CD4-positive, alpha-beta T cell (primary cell): ENCODE results near the gene INTS3. TPM values are rescaled to one million over a fixed set of nuclear protein-coding genes. Genes with fewer than 3 reads are reported as not detected.

Experiments
- ATAC-seq: fragments of 200-7000 bp; cut with Tn5 transposase; one replicate; pipeline ENCODE4 v1.10.0; 2022; ENCODE audit warnings: mild to moderate bottlenecking; ENCODE audit not compliant: poor library complexity
- CTCF ChIA-PET: fragments of 350-600 bp; sonication (Branson Sonifier 250); formaldehyde crosslinking; loops from one replicate; lab custom pipeline; 2021; ENCODE audit warnings: antibody characterized with exemption, inconsistent platforms; lab: Charles Lee
- POLR2A ChIA-PET: fragments of 350-600 bp; sonication (Branson Sonifier 250); formaldehyde crosslinking; loops from one replicate; lab custom pipeline; 2021; ENCODE audit warnings: antibody characterized with exemption, inconsistent platforms; lab: Charles Lee
- DNase-seq, 14 experiments: peaks; one replicate each; pipeline ENCODE4 v3.0.0-alpha.2; 2013 to 2020; ENCODE audit warnings: mixed read lengths in 2 of 14
- H3K27ac ChIP-seq, 2 donors: one replicate each; pipeline versions ENCODE4 v1.5.1 to v1.7.0; 2013; ENCODE audit warnings: low read length in 2 of 2, low read depth in 1 of 2, mild to moderate bottlenecking in 1 of 2
- H3K27me3 ChIP-seq, 2 experiments: 1 replicate in 1 of 2; 2 replicates in 1 of 2; pipeline versions ENCODE4 v1.6.1 to v1.7.0; 2013; ENCODE audit warnings: low read length in 2 of 2, control low read depth in 1 of 2, mild to moderate bottlenecking in 1 of 2, moderate library complexity in 1 of 2; ENCODE audit not compliant: insufficient read depth in 2 of 2, control insufficient read depth in 1 of 2
- H3K36me3 ChIP-seq: one replicate; pipeline ENCODE4 v1.6.1; 2013; ENCODE audit warnings: low read length, control low read depth; ENCODE audit not compliant: insufficient read depth
- H3K4me1 ChIP-seq: one replicate; pipeline ENCODE4 v1.6.1; 2013; ENCODE audit warnings: low read length, control low read depth; ENCODE audit not compliant: insufficient read depth
- H3K4me3 ChIP-seq: one replicate; pipeline ENCODE4 v1.5.1; 2013; ENCODE audit warnings: mild to moderate bottlenecking, low read length, moderate library complexity
- H3K9me3 ChIP-seq, 2 experiments: 1 replicate in 1 of 2; 2 replicates in 1 of 2; pipeline versions ENCODE4 v1.6.1 to v1.7.0; 2013; ENCODE audit warnings: low read length in 2 of 2, mild to moderate bottlenecking in 2 of 2, control low read depth in 1 of 2, moderate library complexity in 1 of 2; ENCODE audit not compliant: control insufficient read depth in 1 of 2, insufficient read depth in 1 of 2
- H3K27ac Mint-ChIP-seq: one replicate; pipeline ENCODE4 v1.8.0; 2020; ENCODE audit warnings: mixed read lengths
- H3K27me3 Mint-ChIP-seq: one replicate; pipeline ENCODE4 v1.8.0; 2021; ENCODE audit warnings: mixed read lengths
- H3K36me3 Mint-ChIP-seq: one replicate; pipeline ENCODE4 v1.8.0; 2021; ENCODE audit warnings: low read depth, mixed read lengths
- H3K4me1 Mint-ChIP-seq: one replicate; pipeline ENCODE4 v1.8.0; 2021; ENCODE audit warnings: low read depth, mixed read lengths
- H3K4me3 Mint-ChIP-seq: one replicate; pipeline ENCODE4 v1.8.0; 2020; ENCODE audit warnings: mild to moderate bottlenecking, mixed read lengths
- H3K9me3 Mint-ChIP-seq: one replicate; pipeline ENCODE4 v1.8.0; 2020; ENCODE audit warnings: mixed read lengths
- intact Hi-C, 2 experiments: fragments of 100-400 bp; cut with DNase I in 1 of 2; cut with micrococcal nuclease in 1 of 2; formaldehyde crosslinking; loops; one replicate each; pipeline versions ENCODE4 v1.15.1 to v1.9.0; 2023 to 2025; cut with DNase I, micrococcal nuclease
- total RNA-seq, 174 experiments: library from RNA in 2 of 174; stranded (reverse) in 2 of 174; gene quantifications; one replicate each; pipeline ENCODE4 v1.2.3 and lab custom pipeline; 2021 to 2026
- TF ChIP-seq, protein P1 (sequence below): fragments of 200-600 bp; IDR thresholded peaks from one replicate; pipeline ENCODE4 v1.8.0; 2022; ENCODE audit warnings: antibody characterized with exemption, mild to moderate bottlenecking

The INTS3 gene
- total RNA-seq, 2 experiments from 2014 or later = 24.9 to 27.4 TPM

GRCh38 chr1:153749408-153750005 is 21.7 kb downstream of the INTS3 start:
- Histone ChIP-seq H3K36me3 (peaks cover 84% of the 10 kb centered on the region), H3K27me3 (no peaks in the 10 kb centered on the region), H3K4me1 (no peaks in the 10 kb centered on the region), H3K27ac (no peak overlapping the region), H3K4me3 (no peak overlapping the region), H3K9me3 (no peaks in the 10 kb centered on the region)
- intact Hi-C loops = loop anchor here (1.0 to 10.0 kb wide), 5 partner anchors 72 to 395 kb away; partner anchors contain the start of gene S100A9 (in 1 of the 2)
- Mint-ChIP-seq H3K27ac (peak overlapping the region; percentile 3), H3K4me1 (peaks cover 6% of the 10 kb centered on the region), H3K4me3 (no peak overlapping the region), H3K36me3 (peaks cover 88% of the 10 kb centered on the region), H3K27me3 (no peaks in the 10 kb centered on the region), H3K9me3 (no peaks in the 10 kb centered on the region)
- ChIA-PET CTCF (interaction anchor here (1.5 to 2.6 kb wide), 2 partner anchors 69 to 72 kb away, joined by 4 to 12 read pairs; no protein-coding TSS in a partner anchor), POLR2A (interaction anchor here (1.7 kb wide), 1 partner anchor 21 kb away, joined by 3 read pairs; the partner anchor contains the start of gene INTS3)
- peak; percentile 67 to 87 (median 75) for DNase-seq
- ATAC-seq = peak; percentile 100
- TF ChIP-seq, protein P1, sequence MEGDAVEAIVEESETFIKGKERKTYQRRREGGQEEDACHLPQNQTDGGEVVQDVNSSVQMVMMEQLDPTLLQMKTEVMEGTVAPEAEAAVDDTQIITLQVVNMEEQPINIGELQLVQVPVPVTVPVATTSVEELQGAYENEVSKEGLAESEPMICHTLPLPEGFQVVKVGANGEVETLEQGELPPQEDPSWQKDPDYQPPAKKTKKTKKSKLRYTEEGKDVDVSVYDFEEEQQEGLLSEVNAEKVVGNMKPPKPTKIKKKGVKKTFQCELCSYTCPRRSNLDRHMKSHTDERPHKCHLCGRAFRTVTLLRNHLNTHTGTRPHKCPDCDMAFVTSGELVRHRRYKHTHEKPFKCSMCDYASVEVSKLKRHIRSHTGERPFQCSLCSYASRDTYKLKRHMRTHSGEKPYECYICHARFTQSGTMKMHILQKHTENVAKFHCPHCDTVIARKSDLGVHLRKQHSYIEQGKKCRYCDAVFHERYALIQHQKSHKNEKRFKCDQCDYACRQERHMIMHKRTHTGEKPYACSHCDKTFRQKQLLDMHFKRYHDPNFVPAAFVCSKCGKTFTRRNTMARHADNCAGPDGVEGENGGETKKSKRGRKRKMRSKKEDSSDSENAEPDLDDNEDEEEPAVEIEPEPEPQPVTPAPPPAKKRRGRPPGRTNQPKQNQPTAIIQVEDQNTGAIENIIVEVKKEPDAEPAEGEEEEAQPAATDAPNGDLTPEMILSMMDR = peak; percentile 95

DNA sequence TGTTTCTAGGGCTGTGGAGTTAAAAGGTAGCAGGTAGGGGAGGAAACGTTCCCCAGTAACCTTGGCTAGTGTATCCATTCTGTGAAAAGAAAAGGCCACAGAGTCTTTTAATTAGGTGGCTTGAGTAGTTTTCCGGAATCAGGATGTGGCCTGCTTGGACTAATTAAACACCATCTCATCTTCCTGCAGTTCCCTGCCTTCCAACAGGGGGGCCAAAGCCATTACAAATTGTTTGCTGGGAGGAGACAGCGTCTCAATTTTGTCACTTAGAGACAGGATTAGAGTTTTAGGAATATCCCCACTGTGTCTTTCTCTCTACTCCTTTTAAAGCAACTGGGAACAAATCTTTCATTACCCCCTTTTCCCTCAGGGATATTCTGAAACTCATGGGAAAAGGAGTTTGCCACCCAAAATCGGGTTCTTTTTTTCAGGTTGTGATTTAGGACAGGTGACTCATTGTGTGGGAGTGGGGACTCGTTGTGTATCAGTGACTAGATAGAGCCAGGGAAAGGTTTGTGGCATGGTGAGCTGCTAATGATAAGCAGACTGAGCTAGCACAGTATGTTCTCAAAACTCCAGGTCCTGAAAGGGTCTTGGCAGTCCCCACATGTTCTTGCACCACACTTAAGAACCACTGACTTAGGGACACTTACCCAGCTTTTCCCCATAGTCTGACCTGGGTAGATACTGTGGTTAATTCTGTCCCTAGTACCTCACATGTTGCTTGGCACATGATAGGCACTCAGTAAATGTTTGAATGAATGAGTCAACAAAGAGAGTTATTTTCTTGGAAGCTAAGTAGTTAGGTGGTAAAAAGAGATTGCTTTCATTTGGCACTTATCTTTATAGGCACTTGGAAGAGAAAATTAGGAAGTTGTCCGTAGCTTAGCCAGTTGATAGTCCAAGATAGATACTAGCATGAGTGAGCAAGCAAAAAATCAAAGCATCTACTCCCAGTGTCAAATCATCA is 22.5 kb downstream of the INTS3 start:
- TF ChIP-seq, protein P1 = no peak
- no peaks in the 10 kb centered on the region for H3K9me3 Mint-ChIP-seq
- no peaks in the 10 kb centered on the region for H3K9me3 ChIP-seq
- peaks cover 6% of the 10 kb centered on the region for H3K4me1 Mint-ChIP-seq
- DNase-seq (no peak), ATAC-seq (no peak)
- peaks cover 89% of the 10 kb centered on the region for H3K36me3 Mint-ChIP-seq
- no peaks in the 10 kb centered on the region for H3K27me3 Mint-ChIP-seq
- H3K4me3 Mint-ChIP-seq = no peak overlapping the region
- no peak overlapping the region for H3K27ac ChIP-seq
- intact Hi-C loops = no loop called here
- no peak overlapping the region for H3K4me3 ChIP-seq
- POLR2A ChIA-PET = interaction anchor here (1.7 kb wide), 1 partner anchor 22 kb away, joined by 3 read pairs; the partner anchor contains the start of gene INTS3
- H3K4me1 ChIP-seq = no peaks in the 10 kb centered on the region
- H3K27ac Mint-ChIP-seq = no peak overlapping the region
- H3K36me3 ChIP-seq = peaks cover 81% of the 10 kb centered on the region
- H3K27me3 ChIP-seq = no peaks in the 10 kb centered on the region
- CTCF ChIA-PET = interaction anchor here (1.3 to 2.6 kb wide), 2 partner anchors 47 to 73 kb away, joined by 3 to 12 read pairs; no protein-coding TSS in a partner anchor

DNA sequence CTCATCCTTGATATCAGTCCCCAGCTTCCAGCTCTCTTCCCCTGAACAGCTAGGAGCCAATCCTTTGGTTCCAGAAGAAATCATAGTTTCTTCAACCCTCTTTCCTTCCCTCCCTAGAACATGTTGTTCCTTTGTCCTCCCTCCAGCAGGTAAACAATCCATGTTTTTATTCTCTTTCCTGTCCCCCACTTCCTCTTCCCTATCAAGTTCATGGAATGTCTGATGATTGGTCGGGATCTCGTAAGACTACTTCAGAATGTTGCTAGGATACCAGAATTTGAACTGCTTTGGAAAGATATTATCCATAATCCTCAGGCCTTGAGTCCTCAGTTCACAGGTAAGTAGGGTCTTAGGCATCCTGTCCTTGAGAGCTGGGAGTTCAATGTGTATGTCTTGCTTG is 24.2 kb downstream of the INTS3 start:
- Histone ChIP-seq H3K9me3 (no peaks in the 10 kb centered on the region), H3K27ac (no peak overlapping the region), H3K4me1 (no peaks in the 10 kb centered on the region), H3K36me3 (peaks cover 77% of the 10 kb centered on the region), H3K27me3 (no peaks in the 10 kb centered on the region), H3K4me3 (no peak overlapping the region)
- Mint-ChIP-seq H3K36me3 (peaks cover 83% of the 10 kb centered on the region), H3K4me1 (peaks cover 6% of the 10 kb centered on the region), H3K9me3 (no peaks in the 10 kb centered on the region), H3K27ac (no peak overlapping the region), H3K4me3 (no peak overlapping the region), H3K27me3 (no peaks in the 10 kb centered on the region)
- intact Hi-C loops = loop anchor here in 1 of 2 experiments (1.0 kb wide), 1 partner anchor 74 kb away; the partner anchor contains the start of gene NPR1
- no peak for DNase-seq
- TF ChIP-seq, protein P1 = no peak
- CTCF ChIA-PET = no interaction called here
- ATAC-seq = no peak
- POLR2A ChIA-PET = no interaction called here
